Tibial nerve (tissue), 4 donors: Measurements from ENCODE around the gene TULP4.

ENCODE experiments used
- CTCF ChIP-seq, 5 experiments: fragments of 200-600 bp in 3 of 5; fragments of 450-650 bp in 2 of 5; sonication (generic) in 3 of 5; IDR thresholded peaks; one replicate each; pipeline ENCODE4 v1.5.1; 2016 to 2019; ENCODE audit warnings: antibody characterized with exemption in 5 of 5, mild to moderate bottlenecking in 3 of 5, moderate library complexity in 2 of 5
- EP300 ChIP-seq, 2 donors: sonication (generic); formaldehyde crosslinking; IDR thresholded peaks; one replicate each; pipeline ENCODE4 v1.6.1; 2017; ENCODE audit warnings: antibody characterized with exemption in 2 of 2, mild to moderate bottlenecking in 1 of 2
- POLR2A ChIP-seq, 2 donors: fragments of 450-650 bp; IDR thresholded peaks; one replicate each; pipeline ENCODE4 v1.6.1; 2017; ENCODE audit warnings: antibody characterized with exemption in 2 of 2, mild to moderate bottlenecking in 2 of 2, moderate library complexity in 2 of 2

- TF ChIP-seq EP300 (IDR thresholded peaks at IDR 0.05) = no peak
- no peak for TF ChIP-seq CTCF (IDR thresholded peaks at IDR 0.05)
- no peak for TF ChIP-seq POLR2A (IDR thresholded peaks at IDR 0.05)
These were observed 204.8 kb downstream of the TULP4 start for GRCh38 chr6:158517038-158517437.
